Hindlimb muscle (tissue), 1 donor: ENCODE data around the gene LMOD2. TPM values are rescaled to one million over a fixed set of nuclear protein-coding genes. Genes with fewer than 3 reads are reported as not detected.

Source experiments
- DNase-seq: peaks from one replicate; pipeline ENCODE4 v3.0.0-alpha.2; 2013
- polyA plus RNA-seq: library from polyadenylated mRNA; unstranded; fragments of 120-200 nt; gene quantifications from one replicate; pipeline ENCODE4 v1.2.1, GENCODE V29; 2013; ENCODE audit not compliant: insufficient read length

LMOD2 gene
- polyA plus RNA-seq, 1 donor: 138 TPM

GRCh38 chr7:123673752-123674398 is 18.2 kb downstream of the LMOD2 start:
- DNase-seq: no peak

GRCh38 chr7:123674399-123675180 is 18.9 kb downstream of the LMOD2 start:
- no peak for DNase-seq

GRCh38 chr7:123675181-123675473 is 19.5 kb downstream of the LMOD2 start:
- DNase-seq: no peak

GRCh38 chr7:123677061-123677715 is 21.5 kb downstream of the LMOD2 start:
- no peak for DNase-seq

GRCh38 chr7:123679614-123680013 is 23.9 kb downstream of the LMOD2 start:
- no peak for DNase-seq

- no peak for DNase-seq
Measured at GRCh38 chr7:123680580-123680979, 24.9 kb downstream of the LMOD2 start.

- no peak for DNase-seq
Measured at GRCh38 chr7:123681561-123681960, 25.9 kb downstream of the LMOD2 start.

- DNase-seq: peak; percentile 34
Measured at GRCh38 chr7:123682690-123683089, 27.0 kb downstream of the LMOD2 start.

- no peak for DNase-seq
Measured at GRCh38 chr7:123687161-123687560, 31.5 kb downstream of the LMOD2 start.

- DNase-seq: no peak
Measured at GRCh38 chr7:123687727-123688126, 32.1 kb downstream of the LMOD2 start.

GRCh38 chr7:123689250-123689649 is 33.6 kb downstream of the LMOD2 start:
- DNase-seq: no peak

- DNase-seq: no peak
Measured at GRCh38 chr7:123690550-123690949, 34.9 kb downstream of the LMOD2 start.

- no peak for DNase-seq
Measured at GRCh38 chr7:123692471-123692877, 36.8 kb downstream of the LMOD2 start.

GRCh38 chr7:123695944-123696677 is 40.4 kb downstream of the LMOD2 start:
- DNase-seq: no peak

GRCh38 chr7:123705211-123705901 is 49.7 kb downstream of the LMOD2 start:
- no peak for DNase-seq

GRCh38 chr7:123709525-123709924 is 53.9 kb downstream of the LMOD2 start:
- no peak for DNase-seq

GRCh38 chr7:123710683-123711082 is 55.0 kb downstream of the LMOD2 start:
- no peak for DNase-seq

GRCh38 chr7:123711832-123712293 is 56.2 kb downstream of the LMOD2 start:
- no peak for DNase-seq

- no peak for DNase-seq
Measured at GRCh38 chr7:123712619-123713018, 57.0 kb downstream of the LMOD2 start.
